SK-N-SH (cell line): ENCODE results near the gene ARHGAP36.

Experiments used
- CTCF ChIP-seq: fragments of 200-600 bp; sonication (generic); IDR thresholded peaks from 2 replicates; pipeline ENCODE4 v1.6.1; 2017; ENCODE audit warnings: antibody characterized with exemption, mild to moderate bottlenecking, moderate library complexity
- EP300 ChIP-seq, 2 experiments: IDR thresholded peaks; 2 replicates each; pipeline versions ENCODE4 v1.4.0 to v1.6.1; 2012; ENCODE audit warnings: borderline replicate concordance in 1 of 2, low read depth in 1 of 2, low read length in 1 of 2
- FOSL2 ChIP-seq: IDR thresholded peaks from 2 replicates; pipeline ENCODE4 v1.4.0; 2012; ENCODE audit warnings: low read depth, mild to moderate bottlenecking, moderate library complexity, borderline replicate concordance
- REST ChIP-seq: IDR thresholded peaks from 2 replicates; pipeline ENCODE4 v1.6.1; 2012; ENCODE audit warnings: mild to moderate bottlenecking, low read depth, low read length, moderate library complexity
- TAF1 ChIP-seq: IDR thresholded peaks from 2 replicates; pipeline ENCODE4 v1.6.1; 2012; ENCODE audit warnings: low read depth, mild to moderate bottlenecking, low read length, moderate library complexity, borderline replicate concordance
- TCF12 ChIP-seq: IDR thresholded peaks from 2 replicates; pipeline ENCODE4 v1.4.0; 2012
- TEAD4 ChIP-seq: IDR thresholded peaks from 2 replicates; pipeline ENCODE4 v1.4.0; 2012; ENCODE audit warnings: mild to moderate bottlenecking, borderline replicate concordance; ENCODE audit not compliant: insufficient read depth
- USF2 ChIP-seq: fragments of 150-350 bp; IDR thresholded peaks from 2 replicates; pipeline ENCODE4 v1.6.1; 2017; ENCODE audit warnings: antibody characterized with exemption, low read length, low read depth, borderline replicate concordance
- YY1 ChIP-seq: IDR thresholded peaks from 2 replicates; pipeline ENCODE4 v1.4.0; 2012; ENCODE audit warnings: low read depth, mild to moderate bottlenecking

DNA sequence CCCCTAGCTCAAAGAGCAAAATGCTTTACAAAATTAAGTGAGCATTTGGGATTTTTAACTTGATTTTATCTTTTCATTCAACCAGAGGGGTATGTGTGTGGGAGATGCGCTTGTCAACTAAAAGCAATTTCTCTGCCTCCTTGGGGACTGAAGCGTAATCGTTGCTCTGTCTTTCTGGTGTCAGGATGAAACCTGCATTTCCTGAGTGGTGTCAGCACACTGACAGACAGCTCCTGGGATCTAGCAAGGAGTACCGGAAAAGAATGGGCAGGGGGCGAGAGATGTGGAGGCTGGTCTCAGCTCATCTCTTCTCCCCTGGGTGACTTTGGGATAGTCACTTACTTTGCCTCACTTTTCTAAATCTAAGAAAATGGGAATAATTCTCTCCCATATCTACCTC, 5.1 kb upstream of the ARHGAP36 start:
- no peak for TF ChIP-seq TCF12
- TF ChIP-seq TEAD4, result no peak
- no peak for TF ChIP-seq YY1
- TF ChIP-seq CTCF, result no peak
- no peak for TF ChIP-seq USF2
- no peak for TF ChIP-seq REST
- TF ChIP-seq TAF1, result no peak
- TF ChIP-seq EP300 (IDR thresholded peaks at IDR 0.05; ENCODE audit: borderline replicate concordance in 1 of 2, low read depth in 1 of 2, low read length in 1 of 2), result no peak
- no peak for TF ChIP-seq FOSL2
